Ascending aorta (tissue), 2 donors: Measurements from ENCODE around the gene NAP1L4. TPM values are rescaled to one million over a fixed set of nuclear protein-coding genes. Genes with fewer than 3 reads are reported as not detected.
A peak's percentile ranks its signal among the peaks of the same experiment; 100 is the strongest.

Source experiments
- DNase-seq, 2 donors: peaks; one replicate each; pipeline ENCODE4 v3.0.0-alpha.2; 2019; ENCODE audit warnings: low spot score in 2 of 2
- H3K27ac ChIP-seq, 2 donors: fragments of 200-600 bp; sonication (generic); one replicate each; pipeline ENCODE4 v1.5.1; 2016 to 2017; ENCODE audit warnings: mild to moderate bottlenecking in 1 of 2
- H3K27me3 ChIP-seq: fragments of 200-600 bp; sonication (generic); one replicate; pipeline ENCODE4 v1.5.1; 2017
- H3K36me3 ChIP-seq, 2 donors: fragments of 200-600 bp; sonication (generic); one replicate each; pipeline ENCODE4 v1.5.1; 2016
- H3K4me1 ChIP-seq, 2 donors: fragments of 200-600 bp; sonication (generic); one replicate each; pipeline ENCODE4 v1.5.1; 2016 to 2017; ENCODE audit warnings: mild to moderate bottlenecking in 1 of 2
- H3K4me3 ChIP-seq, 2 donors: fragments of 200-600 bp; sonication (generic); one replicate each; pipeline ENCODE4 v1.5.1; 2016 to 2017; ENCODE audit warnings: mild to moderate bottlenecking in 1 of 2
- H3K9me3 ChIP-seq, 2 donors: fragments of 200-600 bp; sonication (generic); one replicate each; pipeline ENCODE4 v1.5.1; 2016
- intact Hi-C: fragments of 100-400 bp; cut with DNase I; formaldehyde crosslinking; loops from one replicate; pipeline ENCODE4 v1.15.1; 2023
- total RNA-seq: library from RNA; depleted of rRNA; stranded (reverse); fragments of >200 nt; gene quantifications from one replicate; pipeline ENCODE4 v1.1.0, GENCODE V29; 2016
- TF ChIP-seq, protein P1 (sequence below), 3 experiments: fragments of 200-600 bp in 2 of 3; fragments of 450-650 bp in 1 of 3; sonication (generic) in 2 of 3; IDR thresholded peaks; one replicate each; pipeline ENCODE4 v1.5.1; 2016 to 2019; ENCODE audit warnings: antibody characterized with exemption in 3 of 3, mild to moderate bottlenecking in 1 of 3, moderate library complexity in 1 of 3

NAP1L4 gene
- total RNA-seq, 1 donor from 2014 or later = 54.5 TPM

DNA sequence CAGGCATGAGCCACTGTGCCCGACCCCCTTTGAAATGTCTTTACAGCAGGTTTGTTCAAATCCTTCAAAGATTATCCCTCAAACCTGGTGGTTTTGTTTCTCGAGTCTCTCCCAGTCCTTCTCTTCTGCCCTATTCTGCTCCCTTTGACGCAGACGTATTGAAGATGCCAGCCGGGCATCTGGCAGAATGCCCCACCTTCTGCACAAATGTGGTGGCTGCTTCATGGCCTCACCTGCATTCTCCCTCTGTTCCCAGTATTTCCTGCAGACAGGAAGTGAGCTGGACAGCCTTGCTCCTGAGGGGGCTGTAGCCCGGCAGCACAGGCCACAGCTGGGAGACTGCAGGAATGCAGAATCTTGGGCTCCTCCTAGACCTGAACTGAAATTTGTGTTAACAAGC, 4.8 kb upstream of the NAP1L4 start:
- intact Hi-C loops = no loop called here
- Histone ChIP-seq H3K4me3 (no peak overlapping the region), H3K27ac (no peak overlapping the region), H3K9me3 (no peaks in the 10 kb centered on the region), H3K36me3 (peaks cover 0 to 17% of the 10 kb centered on the region in 2 donors), H3K27me3 (no peaks in the 10 kb centered on the region), H3K4me1 (peaks cover 10 to 21% of the 10 kb centered on the region in 2 donors)
- TF ChIP-seq, protein P1, sequence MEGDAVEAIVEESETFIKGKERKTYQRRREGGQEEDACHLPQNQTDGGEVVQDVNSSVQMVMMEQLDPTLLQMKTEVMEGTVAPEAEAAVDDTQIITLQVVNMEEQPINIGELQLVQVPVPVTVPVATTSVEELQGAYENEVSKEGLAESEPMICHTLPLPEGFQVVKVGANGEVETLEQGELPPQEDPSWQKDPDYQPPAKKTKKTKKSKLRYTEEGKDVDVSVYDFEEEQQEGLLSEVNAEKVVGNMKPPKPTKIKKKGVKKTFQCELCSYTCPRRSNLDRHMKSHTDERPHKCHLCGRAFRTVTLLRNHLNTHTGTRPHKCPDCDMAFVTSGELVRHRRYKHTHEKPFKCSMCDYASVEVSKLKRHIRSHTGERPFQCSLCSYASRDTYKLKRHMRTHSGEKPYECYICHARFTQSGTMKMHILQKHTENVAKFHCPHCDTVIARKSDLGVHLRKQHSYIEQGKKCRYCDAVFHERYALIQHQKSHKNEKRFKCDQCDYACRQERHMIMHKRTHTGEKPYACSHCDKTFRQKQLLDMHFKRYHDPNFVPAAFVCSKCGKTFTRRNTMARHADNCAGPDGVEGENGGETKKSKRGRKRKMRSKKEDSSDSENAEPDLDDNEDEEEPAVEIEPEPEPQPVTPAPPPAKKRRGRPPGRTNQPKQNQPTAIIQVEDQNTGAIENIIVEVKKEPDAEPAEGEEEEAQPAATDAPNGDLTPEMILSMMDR (IDR thresholded peaks at IDR 0.05) = no peak
- no peak for DNase-seq

DNA sequence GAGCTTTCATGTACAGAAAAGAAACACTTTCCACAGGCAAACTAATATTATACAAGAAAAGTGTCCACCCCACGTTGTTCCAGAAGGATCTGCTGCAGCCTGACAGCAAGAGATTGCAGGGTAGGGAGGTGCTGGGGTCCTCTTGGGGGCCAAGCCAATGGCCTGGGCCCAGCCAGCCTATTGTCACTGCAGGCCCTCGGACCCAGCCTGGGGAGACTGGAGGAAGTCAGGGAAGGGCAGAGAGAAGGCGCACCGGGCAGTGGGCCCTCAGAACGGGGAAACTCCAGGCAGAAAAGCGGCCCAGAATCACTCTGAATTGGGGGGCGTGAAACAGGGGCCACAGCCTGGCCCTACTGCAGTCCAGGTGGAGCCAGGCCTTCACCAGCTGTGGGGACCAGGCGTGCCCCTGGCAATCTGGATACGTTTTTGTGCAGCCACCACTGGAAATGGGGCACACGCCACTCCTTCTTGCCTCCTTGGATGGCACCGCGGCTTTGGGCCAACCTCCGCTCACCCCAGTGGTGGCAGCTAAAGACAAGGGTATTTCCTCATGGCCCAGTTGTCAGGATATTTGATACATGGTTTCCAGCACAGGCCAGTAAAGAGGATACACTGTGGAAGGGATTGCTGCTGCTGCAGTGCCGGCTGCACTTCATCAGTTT, 3.9 kb upstream of the NAP1L4 start:
- H3K4me3 ChIP-seq = no peak overlapping the region
- H3K27ac ChIP-seq = no peak overlapping the region
- H3K4me1 ChIP-seq = peaks cover 10 to 14% of the 10 kb centered on the region in 2 donors
- no peak for DNase-seq
- TF ChIP-seq, protein P1 (IDR thresholded peaks at IDR 0.05) = no peak
- H3K27me3 ChIP-seq = no peaks in the 10 kb centered on the region
- no peaks in the 10 kb centered on the region for H3K9me3 ChIP-seq
- peaks cover 0 to 9% of the 10 kb centered on the region in 2 donors for H3K36me3 ChIP-seq
- intact Hi-C loops = no loop called here

DNA sequence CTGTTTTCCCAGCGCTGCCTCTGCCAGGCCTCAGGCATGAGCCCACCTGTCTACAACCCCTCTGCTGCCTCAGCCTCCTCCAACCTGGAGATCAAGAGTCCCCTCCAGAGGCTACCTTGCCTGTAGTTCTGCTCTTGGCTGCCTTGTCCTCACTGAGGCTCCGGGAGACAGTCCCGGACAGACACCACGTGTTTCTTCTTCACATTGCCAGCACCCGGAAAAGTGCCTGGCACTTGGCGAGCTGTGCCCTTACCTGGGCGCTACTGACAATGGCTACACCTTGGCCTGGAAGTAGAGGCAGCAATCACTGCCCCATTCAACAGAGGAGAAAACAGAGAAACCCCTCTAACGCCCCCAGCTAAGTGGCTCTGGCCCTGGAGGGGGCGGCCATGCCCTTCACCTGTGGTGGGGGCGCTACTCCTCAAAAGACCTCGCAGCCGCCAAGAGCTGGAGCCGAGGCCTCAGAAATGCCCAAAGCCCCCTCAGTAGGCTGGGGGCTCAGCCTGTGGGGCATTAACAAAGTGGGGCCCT, 3.0 kb upstream of the NAP1L4 start:
- DNase-seq = no peak
- TF ChIP-seq, protein P1 (IDR thresholded peaks at IDR 0.05) = no peak
- Histone ChIP-seq H3K4me3 (no peak overlapping the region), H3K27me3 (no peaks in the 10 kb centered on the region), H3K9me3 (no peaks in the 10 kb centered on the region), H3K36me3 (peaks cover 0 to 6% of the 10 kb centered on the region in 2 donors), H3K27ac (no peak overlapping the region), H3K4me1 (peaks cover 4 to 11% of the 10 kb centered on the region in 2 donors)
- intact Hi-C loops = no loop called here

DNA sequence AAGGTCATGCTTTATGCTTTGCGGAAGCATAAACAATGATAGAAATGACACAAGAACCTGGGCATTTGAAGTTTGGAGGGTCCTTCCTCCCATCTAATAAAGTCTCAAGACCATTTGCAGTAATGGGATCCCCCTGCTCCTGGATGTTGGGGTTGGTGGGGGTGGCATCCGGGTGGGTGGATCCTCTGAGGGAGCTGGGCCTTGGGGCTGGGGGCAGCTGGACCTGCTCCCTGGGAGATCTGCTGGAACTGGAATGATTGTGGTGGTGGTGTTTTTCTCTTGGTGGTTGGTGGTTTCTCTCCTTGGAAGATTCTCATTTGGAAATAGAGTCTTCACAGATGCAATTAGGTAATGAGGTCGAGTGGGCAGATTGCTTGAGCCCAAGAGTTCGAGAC, 2.2 kb upstream of the NAP1L4 start:
- Histone ChIP-seq H3K4me3 (no peak overlapping the region), H3K27ac (no peak overlapping the region), H3K27me3 (no peaks in the 10 kb centered on the region), H3K9me3 (no peaks in the 10 kb centered on the region), H3K4me1 (peaks cover 6 to 15% of the 10 kb centered on the region in 2 donors), H3K36me3 (peaks cover 0 to 3% of the 10 kb centered on the region in 2 donors)
- no peak for DNase-seq
- TF ChIP-seq, protein P1 (IDR thresholded peaks at IDR 0.05) = no peak
- intact Hi-C loops = loop anchor here (5.0 kb wide), 3 partner anchors 48 to 168 kb away; no protein-coding TSS in a partner anchor

DNA sequence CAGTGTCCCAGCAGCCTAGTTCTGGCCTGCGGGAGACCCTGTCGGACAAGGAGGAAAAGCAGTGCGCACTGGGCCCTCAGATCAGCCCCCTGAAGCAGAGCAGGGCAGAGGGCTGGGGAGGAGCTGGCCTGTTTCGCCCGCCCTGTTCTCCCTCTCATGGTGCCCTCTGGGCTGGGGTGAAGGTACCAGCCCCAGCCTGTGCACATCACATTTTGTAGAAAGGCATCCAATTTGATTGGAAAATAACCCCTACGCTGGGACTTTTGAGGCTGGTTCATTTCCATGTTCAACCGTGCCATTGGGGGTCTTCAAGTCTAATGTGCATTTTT, 832 bp upstream of the NAP1L4 start:
- no peak overlapping the region for H3K27ac ChIP-seq
- peak overlapping the region; percentile 74 to 80 for H3K4me3 ChIP-seq
- no peak for DNase-seq
- TF ChIP-seq, protein P1 (IDR thresholded peaks at IDR 0.05) = no peak
- intact Hi-C loops = loop anchor here (2.0 to 5.0 kb wide), 5 partner anchors 49 to 169 kb away; partner anchors contain the start of gene CARS1
- H3K36me3 ChIP-seq = peaks cover 0 to 3% of the 10 kb centered on the region in 2 donors
- peaks cover 6 to 27% of the 10 kb centered on the region in 2 donors for H3K4me1 ChIP-seq
- H3K27me3 ChIP-seq = no peaks in the 10 kb centered on the region
- no peaks in the 10 kb centered on the region for H3K9me3 ChIP-seq
